HG03280 (cell line): Measurements from ENCODE around the gene SLC66A3.

ENCODE experiments used
- ATAC-seq: cut with Tn5 transposase; IDR thresholded peaks from one replicate; pipeline ENCODE4 v1.9.1; 2021; ENCODE audit warnings: mild to moderate bottlenecking, moderate library complexity; ENCODE audit not compliant: unreplicated experiment

The SLC66A3 gene

GRCh38 chr2:11133936-11134320, 21.3 kb upstream of the SLC66A3 start:
- no peak for ATAC-seq

GRCh38 chr2:11134349-11134748, 20.9 kb upstream of the SLC66A3 start:
- no peak for ATAC-seq

- no peak for ATAC-seq
These were observed 14.8 kb upstream of the SLC66A3 start for GRCh38 chr2:11140492-11140891.

GRCh38 chr2:11141319-11141718, 13.9 kb upstream of the SLC66A3 start:
- ATAC-seq: no peak

- no peak for ATAC-seq
These were observed 12.9 kb upstream of the SLC66A3 start for GRCh38 chr2:11142330-11142729.

- ATAC-seq: no peak
These were observed 12.3 kb upstream of the SLC66A3 start for GRCh38 chr2:11142987-11143386.

- ATAC-seq: no peak
These were observed 11.1 kb upstream of the SLC66A3 start for GRCh38 chr2:11144077-11144737.

- no peak for ATAC-seq
These were observed 10.6 kb upstream of the SLC66A3 start for GRCh38 chr2:11144738-11145079.

- no peak for ATAC-seq
These were observed 9.9 kb upstream of the SLC66A3 start for GRCh38 chr2:11145350-11145749.

GRCh38 chr2:11146076-11146475, 9.2 kb upstream of the SLC66A3 start:
- no peak for ATAC-seq

GRCh38 chr2:11147263-11147662, 8.0 kb upstream of the SLC66A3 start:
- no peak for ATAC-seq

GRCh38 chr2:11152591-11152990, 2.7 kb upstream of the SLC66A3 start:
- ATAC-seq: no peak

GRCh38 chr2:11154016-11154922, 998 bp upstream of the SLC66A3 start:
- ATAC-seq: peak; percentile 5

- ATAC-seq: peak; percentile 70
These were observed 315 bp upstream of the SLC66A3 start for GRCh38 chr2:11154923-11155380.

- no peak for ATAC-seq
These were observed 1.3 kb downstream of the SLC66A3 start for GRCh38 chr2:11156396-11157075.

- no peak for ATAC-seq
These were observed 2.0 kb downstream of the SLC66A3 start for GRCh38 chr2:11157296-11157695.

- no peak for ATAC-seq
These were observed 2.5 kb downstream of the SLC66A3 start for GRCh38 chr2:11157731-11158130.

GRCh38 chr2:11158916-11159573, 3.8 kb downstream of the SLC66A3 start:
- no peak for ATAC-seq

GRCh38 chr2:11159574-11160170, 4.4 kb downstream of the SLC66A3 start:
- ATAC-seq: no peak

- no peak for ATAC-seq
These were observed 5.0 kb downstream of the SLC66A3 start for GRCh38 chr2:11160256-11160655.
